Type B pancreatic cell (in vitro differentiated cells): Measurements from ENCODE around the gene PON1. TPM values are rescaled to one million over a fixed set of nuclear protein-coding genes. Genes with fewer than 3 reads are reported as not detected.

Experiments used
- DNase-seq: peaks from one replicate; pipeline ENCODE4 v3.0.0; 2021; ENCODE audit warnings: mixed read lengths; ENCODE audit not compliant: unreplicated experiment; ENCODE audit errors: extremely low spot score
- H3K27ac Mint-ChIP-seq: 2 replicates; pipeline ENCODE4 v1.8.0; 2021; ENCODE audit warnings: mild to moderate bottlenecking, mixed read lengths
- H3K27me3 Mint-ChIP-seq: 2 replicates; pipeline ENCODE4 v1.8.0; 2021; ENCODE audit warnings: mixed read lengths
- H3K36me3 Mint-ChIP-seq: 2 replicates; pipeline ENCODE4 v1.8.0; 2021; ENCODE audit warnings: mixed read lengths
- H3K4me1 Mint-ChIP-seq: one replicate; pipeline ENCODE4 v1.8.0; 2021; ENCODE audit warnings: mixed read lengths; ENCODE audit not compliant: unreplicated experiment
- H3K4me3 Mint-ChIP-seq: 2 replicates; pipeline ENCODE4 v1.8.0; 2021; ENCODE audit warnings: mild to moderate bottlenecking, mixed read lengths
- H3K9me3 Mint-ChIP-seq: 2 replicates; pipeline ENCODE4 v1.8.0; 2021; ENCODE audit warnings: mixed read lengths
- CTCF ChIP-seq: fragments of 200-600 bp; sonication (generic); conservative IDR thresholded peaks from 2 replicates; pipeline ENCODE4 v1.5.0; 2021; ENCODE audit warnings: antibody characterized with exemption, mild to moderate bottlenecking
- total RNA-seq: library from RNA; stranded (reverse); gene quantifications from 2 replicates; pipeline ENCODE4 v1.2.1, GENCODE V29; 2021; ENCODE audit warnings: low replicate concordance

Gene PON1
- total RNA-seq, 1 donor from 2014 or later = 0.99 TPM

- no peak for DNase-seq
- H3K27ac Mint-ChIP-seq = no peak overlapping the region
- TF ChIP-seq CTCF = no peak
- peaks cover 1% of the 10 kb centered on the region for H3K4me1 Mint-ChIP-seq
- no peaks in the 10 kb centered on the region for H3K9me3 Mint-ChIP-seq
- no peaks in the 10 kb centered on the region for H3K27me3 Mint-ChIP-seq
- H3K36me3 Mint-ChIP-seq = peaks cover 7% of the 10 kb centered on the region
- no peak overlapping the region for H3K4me3 Mint-ChIP-seq
These were observed 54.7 kb downstream of the PON1 start for GRCh38 chr7:95269640-95270039.

GRCh38 chr7:95267754-95268153, 56.6 kb downstream of the PON1 start:
- no peaks in the 10 kb centered on the region for H3K9me3 Mint-ChIP-seq
- H3K4me3 Mint-ChIP-seq = no peak overlapping the region
- H3K27me3 Mint-ChIP-seq = no peaks in the 10 kb centered on the region
- peaks cover 7% of the 10 kb centered on the region for H3K36me3 Mint-ChIP-seq
- no peak overlapping the region for H3K27ac Mint-ChIP-seq
- no peak for TF ChIP-seq CTCF
- no peak for DNase-seq
- H3K4me1 Mint-ChIP-seq = peaks cover 4% of the 10 kb centered on the region

DNA sequence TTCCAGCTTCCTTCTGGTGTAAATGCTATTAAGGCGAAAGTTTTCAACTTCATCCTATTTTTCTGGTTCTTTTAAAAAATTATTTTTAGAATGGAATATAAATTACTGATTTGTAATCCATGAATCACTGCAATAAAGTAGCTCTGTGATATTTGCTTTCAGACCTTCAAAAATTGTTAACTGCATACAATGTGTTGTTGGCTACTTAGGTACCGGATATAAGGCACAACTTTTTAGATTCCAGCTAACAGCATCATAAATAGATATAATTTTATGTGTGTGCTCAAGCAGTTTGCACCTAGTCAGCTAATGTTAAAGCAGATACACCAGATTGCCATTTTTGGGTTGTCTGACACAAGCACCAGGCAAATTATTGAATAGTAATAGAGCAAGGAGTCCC, 58.7 kb downstream of the PON1 start:
- H3K4me1 Mint-ChIP-seq = peaks cover 4% of the 10 kb centered on the region
- no peak for TF ChIP-seq CTCF
- H3K9me3 Mint-ChIP-seq = no peaks in the 10 kb centered on the region
- no peaks in the 10 kb centered on the region for H3K27me3 Mint-ChIP-seq
- H3K27ac Mint-ChIP-seq = no peak overlapping the region
- DNase-seq = no peak
- H3K4me3 Mint-ChIP-seq = no peak overlapping the region
- H3K36me3 Mint-ChIP-seq = peaks cover 7% of the 10 kb centered on the region

DNA sequence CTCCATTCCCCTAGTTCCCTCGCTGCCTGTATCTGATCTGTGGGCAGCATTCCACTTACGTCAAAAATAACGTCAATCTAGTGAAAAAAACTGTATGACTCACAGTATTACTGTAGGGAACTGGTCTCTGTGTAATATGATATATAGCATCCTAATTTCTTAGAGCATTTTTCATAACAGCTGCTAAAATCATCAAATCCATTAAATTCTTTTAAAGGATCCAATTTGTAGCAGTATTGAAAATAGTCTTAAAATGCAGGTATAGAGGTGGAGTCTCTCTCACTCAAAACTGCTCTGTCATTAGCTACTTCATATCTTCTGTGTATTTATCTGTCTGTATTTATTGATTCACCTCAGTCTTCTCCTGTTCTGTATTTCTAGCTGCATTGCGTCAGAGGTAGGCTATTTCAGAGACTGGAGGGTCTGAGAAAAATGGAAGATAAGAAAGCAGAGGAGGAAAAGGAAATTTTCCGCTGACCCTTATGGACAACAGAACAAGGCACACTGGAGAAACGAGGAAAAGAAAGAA, 59.9 kb downstream of the PON1 start:
- no peak overlapping the region for H3K27ac Mint-ChIP-seq

DNA sequence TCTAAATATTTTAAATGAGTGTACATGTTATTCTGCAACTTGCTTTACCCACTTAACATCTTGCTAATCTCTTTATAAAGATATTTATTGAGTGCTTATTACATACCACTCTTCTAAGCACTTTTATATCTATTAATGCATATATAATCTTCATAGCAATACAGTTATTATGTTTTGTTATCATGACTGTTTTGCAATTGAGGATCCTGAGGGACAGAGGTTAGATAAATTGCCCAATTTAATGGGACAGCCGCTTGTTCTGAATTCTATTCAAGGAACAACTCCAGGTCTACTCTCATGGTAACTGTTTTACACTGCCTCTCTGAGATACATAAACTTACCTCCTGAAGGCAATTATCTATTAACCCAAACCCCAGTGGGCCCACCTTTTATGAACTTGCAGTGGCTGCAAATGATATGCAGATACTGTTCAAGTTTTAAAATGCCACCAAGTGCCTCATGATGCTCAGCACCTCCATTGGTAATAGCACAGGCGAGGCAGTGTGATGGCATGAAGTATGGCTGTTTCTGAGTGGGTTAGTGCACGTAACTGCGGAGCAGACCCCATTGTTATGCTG, 60.5 kb downstream of the PON1 start:
- H3K27ac Mint-ChIP-seq = no peak overlapping the region
- H3K27me3 Mint-ChIP-seq = no peaks in the 10 kb centered on the region
- no peak for DNase-seq
- TF ChIP-seq CTCF = no peak
- H3K36me3 Mint-ChIP-seq = peaks cover 4% of the 10 kb centered on the region
- H3K4me1 Mint-ChIP-seq = peaks cover 4% of the 10 kb centered on the region
- H3K9me3 Mint-ChIP-seq = no peaks in the 10 kb centered on the region
- no peak overlapping the region for H3K4me3 Mint-ChIP-seq

More for the DNA sequence above, 59.9 kb downstream of the PON1 start:
- Mint-ChIP-seq H3K4me3 (no peak overlapping the region), H3K4me1 (peaks cover 4% of the 10 kb centered on the region), H3K9me3 (no peaks in the 10 kb centered on the region), H3K27me3 (no peaks in the 10 kb centered on the region), H3K36me3 (peaks cover 4% of the 10 kb centered on the region)
- DNase-seq = no peak
- no peak for TF ChIP-seq CTCF

- no peak for TF ChIP-seq CTCF
- Mint-ChIP-seq H3K4me1 (peaks cover 4% of the 10 kb centered on the region), H3K27ac (no peak overlapping the region), H3K36me3 (no peaks in the 10 kb centered on the region), H3K27me3 (no peaks in the 10 kb centered on the region), H3K4me3 (no peak overlapping the region), H3K9me3 (no peaks in the 10 kb centered on the region)
- DNase-seq = no peak
These were observed 61.5 kb downstream of the PON1 start for GRCh38 chr7:95262875-95263274.
